ENCODE results near the gene PDCD6IP.
A peak's percentile ranks its signal among the peaks of the same experiment; 100 is the strongest.
"Not testable (repeated sequence)": the region's sequence is repeated elsewhere in the genome, so short reads cannot be mapped to it uniquely, and the experiment has no call there.

The PDCD6IP gene

GRCh38 chr3:33798418-33799201, at the start of gene PDCD6IP:
Gene PDCD6IP (plus strand): TSS chr3:33798630. CDS start chr3:33798729, 99 bp downstream.
- peak; percentile 89 for DNase-seq (ENCODE audit: low spot score)

- no peak for DNase-seq (ENCODE audit: low spot score)
Observed at GRCh38 chr3:33749546-33750210, 48.8 kb upstream of the PDCD6IP start.

- no peak for DNase-seq (ENCODE audit: low spot score)
Observed at GRCh38 chr3:33750211-33750548, 48.2 kb upstream of the PDCD6IP start.

- DNase-seq (ENCODE audit: low spot score) = no peak
Observed at GRCh38 chr3:33751336-33751735, 47.1 kb upstream of the PDCD6IP start.

GRCh38 chr3:33754391-33754790, 44.0 kb upstream of the PDCD6IP start:
- not testable (repeated sequence) for DNase-seq (ENCODE audit: low spot score)

- DNase-seq (ENCODE audit: low spot score) = no peak
Observed at GRCh38 chr3:33758281-33758680, 40.1 kb upstream of the PDCD6IP start.

GRCh38 chr3:33758864-33759263, 39.6 kb upstream of the PDCD6IP start:
- no peak for DNase-seq (ENCODE audit: low spot score)

GRCh38 chr3:33768578-33769330, 29.7 kb upstream of the PDCD6IP start:
- no peak for DNase-seq (ENCODE audit: low spot score)

GRCh38 chr3:33773637-33774036, 24.8 kb upstream of the PDCD6IP start:
- DNase-seq (ENCODE audit: low spot score) = no peak

- no peak for DNase-seq (ENCODE audit: low spot score)
Observed at GRCh38 chr3:33775363-33775762, 23.1 kb upstream of the PDCD6IP start.

GRCh38 chr3:33777996-33778395, 20.4 kb upstream of the PDCD6IP start:
- DNase-seq (ENCODE audit: low spot score) = no peak

- DNase-seq (ENCODE audit: low spot score) = no peak
Observed at GRCh38 chr3:33779751-33780150, 18.7 kb upstream of the PDCD6IP start.

- not testable (repeated sequence) for DNase-seq (ENCODE audit: low spot score)
Observed at GRCh38 chr3:33781413-33781812, 17.0 kb upstream of the PDCD6IP start.

GRCh38 chr3:33786565-33787327, 11.7 kb upstream of the PDCD6IP start:
- no peak for DNase-seq (ENCODE audit: low spot score)

GRCh38 chr3:33787328-33788009, 11.0 kb upstream of the PDCD6IP start:
- peak; percentile 70 for DNase-seq (ENCODE audit: low spot score)

- no peak for DNase-seq (ENCODE audit: low spot score)
Observed at GRCh38 chr3:33789183-33789954, 9.1 kb upstream of the PDCD6IP start.

- no peak for DNase-seq (ENCODE audit: low spot score)
Observed at GRCh38 chr3:33790091-33790490, 8.3 kb upstream of the PDCD6IP start.

- no peak for DNase-seq (ENCODE audit: low spot score)
Observed at GRCh38 chr3:33791477-33792166, 6.8 kb upstream of the PDCD6IP start.

GRCh38 chr3:33792167-33792892, 6.1 kb upstream of the PDCD6IP start:
- no peak for DNase-seq (ENCODE audit: low spot score)
